ENCODE results near the gene SMYD3. TPM values are rescaled to one million over a fixed set of nuclear protein-coding genes. Genes with fewer than 3 reads are reported as not detected.

SMYD3 gene
- total RNA-seq, 1 experiment from 2014 or later = 25.5 TPM

- Histone ChIP-seq H3T11ph (ENCODE audit: low read length) (no peak overlapping the region), H3K56ac (ENCODE audit: insufficient read length, low read depth, low read length) (no peak overlapping the region), H3K14ac (ENCODE audit: insufficient read depth, low read length) (no peak overlapping the region), H2AFZ (ENCODE audit: low read length) (no peak overlapping the region), H2BK120ac (ENCODE audit: low read depth, low read length, poor library complexity, severe bottlenecking) (no peak overlapping the region), H2AK5ac (ENCODE audit: insufficient read length, low read length) (no peak overlapping the region), H3K27me3 (ENCODE audit: insufficient read depth, low read length) (no peaks in the 10 kb centered on the region), H4K20me1 (ENCODE audit: control insufficient read depth, insufficient read depth, insufficient read length) (no peaks in the 10 kb centered on the region), H3K4me1 (ENCODE audit: insufficient read depth, low read length) (no peaks in the 10 kb centered on the region), H3K4ac (ENCODE audit: low read depth, low read length) (no peak overlapping the region), H4K8ac (replicated peaks; ENCODE audit: insufficient read length, low read depth, low read length) (no peak overlapping the region), H3K9ac (ENCODE audit: extremely low read depth, insufficient read length, low read length) (no peak overlapping the region), H3K27ac (ENCODE audit: insufficient read length, low read depth, low read length) (no peak overlapping the region), H4K5ac (ENCODE audit: insufficient read length, low read depth, low read length) (no peak overlapping the region), H4K91ac (ENCODE audit: insufficient read length, low read depth, low read length) (no peak overlapping the region), H3K23ac (ENCODE audit: insufficient read length, low read depth, low read length) (no peak overlapping the region), H3K79me2 (ENCODE audit: insufficient read depth, low read length) (no peaks in the 10 kb centered on the region), H3K79me1 (ENCODE audit: insufficient read depth, low read depth, low read length, poor library complexity, severe bottlenecking) (no peaks in the 10 kb centered on the region), H2BK5ac (ENCODE audit: insufficient read length, low read length) (no peak overlapping the region), H2BK20ac (ENCODE audit: low read depth, low read length, poor library complexity, severe bottlenecking) (no peak overlapping the region), H3K23me2 (ENCODE audit: insufficient read length, low read depth, low read length, poor library complexity, severe bottlenecking) (no peaks in the 10 kb centered on the region), H3K18ac (ENCODE audit: insufficient read length, low read depth, low read length) (no peak overlapping the region), H2BK15ac (ENCODE audit: low read depth, low read length) (no peak overlapping the region), H3K9me3 (ENCODE audit: control insufficient read depth, low read depth, low read length) (no peaks in the 10 kb centered on the region), H3K4me2 (ENCODE audit: insufficient read depth, insufficient read length, low read length) (no peak overlapping the region), H2BK12ac (ENCODE audit: insufficient read length, low read depth, low read length) (no peak overlapping the region)
- TF ChIP-seq, protein P1, sequence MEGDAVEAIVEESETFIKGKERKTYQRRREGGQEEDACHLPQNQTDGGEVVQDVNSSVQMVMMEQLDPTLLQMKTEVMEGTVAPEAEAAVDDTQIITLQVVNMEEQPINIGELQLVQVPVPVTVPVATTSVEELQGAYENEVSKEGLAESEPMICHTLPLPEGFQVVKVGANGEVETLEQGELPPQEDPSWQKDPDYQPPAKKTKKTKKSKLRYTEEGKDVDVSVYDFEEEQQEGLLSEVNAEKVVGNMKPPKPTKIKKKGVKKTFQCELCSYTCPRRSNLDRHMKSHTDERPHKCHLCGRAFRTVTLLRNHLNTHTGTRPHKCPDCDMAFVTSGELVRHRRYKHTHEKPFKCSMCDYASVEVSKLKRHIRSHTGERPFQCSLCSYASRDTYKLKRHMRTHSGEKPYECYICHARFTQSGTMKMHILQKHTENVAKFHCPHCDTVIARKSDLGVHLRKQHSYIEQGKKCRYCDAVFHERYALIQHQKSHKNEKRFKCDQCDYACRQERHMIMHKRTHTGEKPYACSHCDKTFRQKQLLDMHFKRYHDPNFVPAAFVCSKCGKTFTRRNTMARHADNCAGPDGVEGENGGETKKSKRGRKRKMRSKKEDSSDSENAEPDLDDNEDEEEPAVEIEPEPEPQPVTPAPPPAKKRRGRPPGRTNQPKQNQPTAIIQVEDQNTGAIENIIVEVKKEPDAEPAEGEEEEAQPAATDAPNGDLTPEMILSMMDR (conservative IDR thresholded peaks at IDR 0.05) = no peak
- Mint-ChIP-seq H3K4me3 (no peak overlapping the region), H3K27me3 (ENCODE audit: low read depth) (no peaks in the 10 kb centered on the region), H3K9me3 (peaks cover 2 to 8% of the 10 kb centered on the region in 2 experiments; a peak in 3 of 5 replicates), H3K4me1 (peaks cover 8 to 10% of the 10 kb centered on the region in 2 experiments; a peak in 3 of 4 replicates), H3K27ac (no peak overlapping the region), H3K36me3 (ENCODE audit: insufficient read depth in 1 of 3, low read depth in 3 of 3) (peaks cover 1 to 5% (median 3%) of the 10 kb centered on the region in 3 experiments; a peak in 4 of 7 replicates)
- WGBS (ENCODE audit: extremely low coverage, insufficient read length, low lambda C conversion rate) = no CpG with 5 or more reads among the region's 2 CpGs
- DNase-seq = no peak
These were observed 140.0 kb downstream of the SMYD3 start for GRCh38 chr1:246367041-246367440.

Data from H9 (cell line).